Neural cell (in vitro differentiated cells): ENCODE data around the gene NATD1. TPM values are rescaled to one million over a fixed set of nuclear protein-coding genes. Genes with fewer than 3 reads are reported as not detected.

ENCODE experiments used
- H2AFZ ChIP-seq: fragments of 200-600, 300-800 bp; sonication (generic), shearing (Covaris generic); 2 replicates; pipeline ENCODE4 v1.6.0; 2014; ENCODE audit warnings: low read depth, mild to moderate bottlenecking, antibody characterized with exemption, low read length, moderate library complexity
- H3F3A ChIP-seq: fragments of 200-600 bp; shearing (Covaris generic); 2 replicates; pipeline ENCODE4 v1.6.1; 2016; ENCODE audit warnings: mild to moderate bottlenecking, moderate library complexity, mixed read lengths, antibody characterized with exemption, low read length; ENCODE audit not compliant: insufficient read depth, poor library complexity, severe bottlenecking
- H3K27ac ChIP-seq: fragments of 200-600, 300-800 bp; sonication (generic), shearing (Covaris generic); 2 replicates; pipeline ENCODE4 v1.5.1; 2014; ENCODE audit warnings: mild to moderate bottlenecking, low read length, moderate library complexity
- H3K27me3 ChIP-seq: fragments of 300-800, 200-600 bp; sonication (generic), shearing (Covaris generic); 2 replicates; pipeline ENCODE4 v1.6.0; 2014; ENCODE audit warnings: mild to moderate bottlenecking, low read depth, low read length, moderate library complexity; ENCODE audit not compliant: insufficient read depth
- H3K36me3 ChIP-seq: fragments of 300-800, 200-600 bp; sonication (generic), shearing (Covaris generic); 2 replicates; pipeline ENCODE4 v1.5.1; 2014; ENCODE audit warnings: mild to moderate bottlenecking, antibody characterized with exemption, low read length, moderate library complexity; ENCODE audit not compliant: insufficient read depth
- H3K4me2 ChIP-seq: fragments of 300-800, 200-600 bp; sonication (generic), shearing (Covaris generic); 2 replicates; pipeline ENCODE4 v1.6.0; 2014; ENCODE audit warnings: mild to moderate bottlenecking, low read length
- H3K4me3 ChIP-seq: fragments of 300-800, 200-600 bp; sonication (generic), shearing (Covaris generic); 2 replicates; pipeline ENCODE4 v1.5.1; 2014; ENCODE audit warnings: mild to moderate bottlenecking, low read length, moderate library complexity
- H3K79me2 ChIP-seq: fragments of 200-600 bp; shearing (Covaris generic); replicated peaks from 2 replicates; pipeline ENCODE4 v1.6.0; 2014; ENCODE audit warnings: mild to moderate bottlenecking, low read length, moderate library complexity; ENCODE audit not compliant: insufficient read depth
- H3K9ac ChIP-seq: fragments of 300-800, 200-600 bp; sonication (generic), shearing (Covaris generic); 2 replicates; pipeline ENCODE4 v1.6.1; 2016; ENCODE audit warnings: mild to moderate bottlenecking, low read length, mixed read lengths
- H3K9me2 ChIP-seq: fragments of 200-600 bp; shearing (Covaris generic); 2 replicates; pipeline ENCODE4 v1.6.1; 2016; ENCODE audit warnings: mild to moderate bottlenecking, low read length, mixed read lengths; ENCODE audit not compliant: insufficient read depth
- H3K9me3 ChIP-seq: fragments of 200-600, 300-800 bp; sonication (generic), shearing (Covaris generic); 2 replicates; pipeline ENCODE4 v1.6.1; 2016; ENCODE audit warnings: mild to moderate bottlenecking, mixed run types, low read length, moderate library complexity, mixed read lengths
- H4K20me1 ChIP-seq: fragments of 200-600 bp; shearing (Covaris generic); 2 replicates; pipeline ENCODE4 v1.6.1; 2016; ENCODE audit warnings: mild to moderate bottlenecking, mixed run types; ENCODE audit not compliant: insufficient read depth
- CTCF ChIP-seq: fragments of 450-650 bp; IDR thresholded peaks from 2 replicates; pipeline ENCODE4 v1.5.1; 2014; ENCODE audit warnings: antibody characterized with exemption, mild to moderate bottlenecking, moderate library complexity; ENCODE audit not compliant: poor library complexity, severe bottlenecking
- EP300 ChIP-seq: fragments of 450-650 bp; conservative IDR thresholded peaks from 2 replicates; pipeline ENCODE4 v1.6.1; 2014; ENCODE audit warnings: antibody characterized with exemption, mild to moderate bottlenecking, moderate library complexity; ENCODE audit not compliant: poor library complexity, severe bottlenecking
- EZH2 ChIP-seq: fragments of 200-600, 300-800 bp; shearing (Covaris generic), sonication (generic); IDR thresholded peaks from 2 replicates; pipeline ENCODE4 v1.6.1; 2014; ENCODE audit warnings: antibody characterized with exemption, low read length, borderline replicate concordance, mild to moderate bottlenecking; ENCODE audit not compliant: insufficient read depth, poor library complexity, severe bottlenecking
- MXI1 ChIP-seq: fragments of 450-650 bp; conservative IDR thresholded peaks from 2 replicates; pipeline ENCODE4 v1.6.1; 2014; ENCODE audit warnings: antibody characterized with exemption, mild to moderate bottlenecking; ENCODE audit not compliant: poor library complexity, severe bottlenecking
- POLR2AphosphoS5 ChIP-seq: IDR thresholded peaks from 2 replicates; pipeline ENCODE4 v1.6.1; 2012
- RAD21 ChIP-seq: fragments of 450-650 bp; conservative IDR thresholded peaks from 2 replicates; pipeline ENCODE4 v1.6.1; 2014; ENCODE audit warnings: antibody characterized with exemption, mild to moderate bottlenecking, moderate library complexity
- SMC3 ChIP-seq: fragments of 450-650 bp; conservative IDR thresholded peaks from 2 replicates; pipeline ENCODE4 v1.6.1; 2014; ENCODE audit warnings: antibody characterized with exemption, mild to moderate bottlenecking, moderate library complexity; ENCODE audit not compliant: poor library complexity
- TAF1 ChIP-seq: IDR thresholded peaks from 2 replicates; pipeline ENCODE4 v1.6.1; 2012; ENCODE audit warnings: low read depth
- polyA plus RNA-seq: library from polyadenylated mRNA; depleted of rRNA; stranded (reverse); fragments of >200 nt; gene quantifications from 2 replicates; pipeline ENCODE4 v1.2.3, GENCODE V29; 2014
- TF ChIP-seq, protein P1 (sequence below): IDR thresholded peaks from 2 replicates; pipeline ENCODE4 v1.6.1; 2012; ENCODE audit warnings: borderline replicate concordance

NATD1 gene
- polyA plus RNA-seq, 1 donor from 2014 or later, result 2.8 TPM

DNA sequence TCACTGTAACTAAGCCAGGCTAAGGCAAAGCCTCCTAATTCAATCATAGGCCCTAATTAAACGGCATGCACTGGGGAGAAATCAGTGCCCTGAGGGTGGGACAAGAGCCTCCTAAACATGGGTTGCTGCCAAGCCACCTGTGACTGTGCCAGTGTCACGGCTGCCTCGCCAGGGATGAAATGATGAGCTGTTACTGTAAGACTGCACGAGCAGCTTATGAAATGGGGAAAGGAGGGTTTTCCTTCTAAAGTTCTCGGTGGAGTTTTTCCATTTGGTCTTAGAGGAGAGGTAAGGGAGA, 52.0 kb downstream of the NATD1 start:
- no peak overlapping the region for H3K27ac ChIP-seq
- no peaks in the 10 kb centered on the region for H3K27me3 ChIP-seq
- H2AFZ ChIP-seq, result no peak overlapping the region
- no peaks in the 10 kb centered on the region for H3F3A ChIP-seq
- no peak overlapping the region for H3K9ac ChIP-seq
- no peaks in the 10 kb centered on the region for H3K36me3 ChIP-seq
- no peaks in the 10 kb centered on the region for H3K9me3 ChIP-seq
- TF ChIP-seq POLR2AphosphoS5, result no peak
- H3K4me3 ChIP-seq, result no peak overlapping the region
- peaks cover 40% of the 10 kb centered on the region for H3K79me2 ChIP-seq
- no peak overlapping the region for H3K4me2 ChIP-seq
- no peaks in the 10 kb centered on the region for H3K9me2 ChIP-seq
- no peaks in the 10 kb centered on the region for H4K20me1 ChIP-seq

- Histone ChIP-seq H3K4me3 (no peak overlapping the region), H3K4me2 (no peak overlapping the region), H3K27ac (no peak overlapping the region)
Observed at GRCh38 chr17:21200590-21201297, 52.5 kb downstream of the NATD1 start.

More at GRCh38 chr17:21200590-21201297, 52.5 kb downstream of the NATD1 start:
- no peaks in the 10 kb centered on the region for H4K20me1 ChIP-seq
- no peaks in the 10 kb centered on the region for H3K9me3 ChIP-seq
- H3K36me3 ChIP-seq, result no peaks in the 10 kb centered on the region
- no peak for TF ChIP-seq EZH2
- no peak for TF ChIP-seq SMC3
- TF ChIP-seq TAF1, result no peak
- TF ChIP-seq RAD21, result no peak
- TF ChIP-seq, protein P1, sequence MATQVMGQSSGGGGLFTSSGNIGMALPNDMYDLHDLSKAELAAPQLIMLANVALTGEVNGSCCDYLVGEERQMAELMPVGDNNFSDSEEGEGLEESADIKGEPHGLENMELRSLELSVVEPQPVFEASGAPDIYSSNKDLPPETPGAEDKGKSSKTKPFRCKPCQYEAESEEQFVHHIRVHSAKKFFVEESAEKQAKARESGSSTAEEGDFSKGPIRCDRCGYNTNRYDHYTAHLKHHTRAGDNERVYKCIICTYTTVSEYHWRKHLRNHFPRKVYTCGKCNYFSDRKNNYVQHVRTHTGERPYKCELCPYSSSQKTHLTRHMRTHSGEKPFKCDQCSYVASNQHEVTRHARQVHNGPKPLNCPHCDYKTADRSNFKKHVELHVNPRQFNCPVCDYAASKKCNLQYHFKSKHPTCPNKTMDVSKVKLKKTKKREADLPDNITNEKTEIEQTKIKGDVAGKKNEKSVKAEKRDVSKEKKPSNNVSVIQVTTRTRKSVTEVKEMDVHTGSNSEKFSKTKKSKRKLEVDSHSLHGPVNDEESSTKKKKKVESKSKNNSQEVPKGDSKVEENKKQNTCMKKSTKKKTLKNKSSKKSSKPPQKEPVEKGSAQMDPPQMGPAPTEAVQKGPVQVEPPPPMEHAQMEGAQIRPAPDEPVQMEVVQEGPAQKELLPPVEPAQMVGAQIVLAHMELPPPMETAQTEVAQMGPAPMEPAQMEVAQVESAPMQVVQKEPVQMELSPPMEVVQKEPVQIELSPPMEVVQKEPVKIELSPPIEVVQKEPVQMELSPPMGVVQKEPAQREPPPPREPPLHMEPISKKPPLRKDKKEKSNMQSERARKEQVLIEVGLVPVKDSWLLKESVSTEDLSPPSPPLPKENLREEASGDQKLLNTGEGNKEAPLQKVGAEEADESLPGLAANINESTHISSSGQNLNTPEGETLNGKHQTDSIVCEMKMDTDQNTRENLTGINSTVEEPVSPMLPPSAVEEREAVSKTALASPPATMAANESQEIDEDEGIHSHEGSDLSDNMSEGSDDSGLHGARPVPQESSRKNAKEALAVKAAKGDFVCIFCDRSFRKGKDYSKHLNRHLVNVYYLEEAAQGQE, result no peak
- no peak for TF ChIP-seq MXI1
- TF ChIP-seq EP300, result no peak
- TF ChIP-seq CTCF, result no peak
- no peak for TF ChIP-seq POLR2AphosphoS5
- H3F3A ChIP-seq, result no peaks in the 10 kb centered on the region
- no peak overlapping the region for H3K9ac ChIP-seq
- H3K79me2 ChIP-seq, result peaks cover 35% of the 10 kb centered on the region
- no peak overlapping the region for H2AFZ ChIP-seq
- no peaks in the 10 kb centered on the region for H3K9me2 ChIP-seq
- no peaks in the 10 kb centered on the region for H3K27me3 ChIP-seq
